ENCODE data around the gene IMPDH2. TPM values are rescaled to one million over a fixed set of nuclear protein-coding genes. Genes with fewer than 3 reads are reported as not detected.

The IMPDH2 gene
- total and polyA plus RNA-seq, 2 of the 8 experiments (the other 6 are each of a cell fraction or from before 2014, with no cell fraction given) = 374 to 409 TPM

DNA sequence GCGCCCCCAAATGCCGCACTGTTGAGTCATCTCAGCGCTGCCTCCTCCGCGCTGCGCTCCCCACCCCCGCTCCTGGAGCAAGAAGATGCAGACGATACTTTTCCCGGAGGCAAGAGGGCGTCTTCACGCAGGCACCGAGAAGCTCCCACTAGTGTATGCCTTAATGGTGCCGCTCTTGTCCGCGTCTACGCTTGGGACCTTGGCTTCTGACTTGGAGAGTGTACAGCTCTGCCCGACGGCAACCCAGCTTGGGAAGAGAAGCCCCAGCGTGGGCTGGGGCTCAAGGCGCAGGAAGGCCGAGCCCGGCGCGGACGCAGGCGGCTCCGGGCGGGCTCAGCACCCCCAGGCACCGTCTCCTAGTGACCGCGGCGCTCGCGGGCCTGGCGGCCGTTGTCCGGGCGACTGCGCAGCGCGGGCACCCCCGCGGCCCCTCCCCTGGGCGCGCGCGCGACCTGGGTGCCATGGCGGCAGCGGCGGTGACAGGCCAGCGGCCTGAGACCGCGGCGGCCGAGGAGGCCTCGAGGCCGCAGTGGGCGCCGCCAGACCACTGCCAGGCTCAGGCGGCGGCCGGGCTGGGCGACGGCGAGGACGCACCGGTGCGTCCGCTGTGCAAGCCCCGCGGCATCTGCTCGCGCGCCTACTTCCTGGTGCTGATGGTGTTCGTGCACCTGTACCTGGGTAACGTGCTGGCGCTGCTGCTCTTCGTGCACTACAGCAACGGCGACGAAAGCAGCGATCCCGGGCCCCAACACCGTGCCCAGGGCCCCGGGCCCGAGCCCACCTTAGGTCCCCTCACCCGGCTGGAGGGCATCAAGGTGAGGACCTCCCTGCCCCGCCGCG lies 39.2 kb downstream of the IMPDH2 start, which contains the start of gene P4HTM (continued):
- TF ChIP-seq, protein P1, sequence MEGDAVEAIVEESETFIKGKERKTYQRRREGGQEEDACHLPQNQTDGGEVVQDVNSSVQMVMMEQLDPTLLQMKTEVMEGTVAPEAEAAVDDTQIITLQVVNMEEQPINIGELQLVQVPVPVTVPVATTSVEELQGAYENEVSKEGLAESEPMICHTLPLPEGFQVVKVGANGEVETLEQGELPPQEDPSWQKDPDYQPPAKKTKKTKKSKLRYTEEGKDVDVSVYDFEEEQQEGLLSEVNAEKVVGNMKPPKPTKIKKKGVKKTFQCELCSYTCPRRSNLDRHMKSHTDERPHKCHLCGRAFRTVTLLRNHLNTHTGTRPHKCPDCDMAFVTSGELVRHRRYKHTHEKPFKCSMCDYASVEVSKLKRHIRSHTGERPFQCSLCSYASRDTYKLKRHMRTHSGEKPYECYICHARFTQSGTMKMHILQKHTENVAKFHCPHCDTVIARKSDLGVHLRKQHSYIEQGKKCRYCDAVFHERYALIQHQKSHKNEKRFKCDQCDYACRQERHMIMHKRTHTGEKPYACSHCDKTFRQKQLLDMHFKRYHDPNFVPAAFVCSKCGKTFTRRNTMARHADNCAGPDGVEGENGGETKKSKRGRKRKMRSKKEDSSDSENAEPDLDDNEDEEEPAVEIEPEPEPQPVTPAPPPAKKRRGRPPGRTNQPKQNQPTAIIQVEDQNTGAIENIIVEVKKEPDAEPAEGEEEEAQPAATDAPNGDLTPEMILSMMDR (IDR thresholded peaks at IDR 0.05; ENCODE audit: control extremely low read depth in 1 of 3, insufficient read depth in 1 of 3, low read depth in 1 of 3, low read length in 3 of 3) = peak in 1 of 3 experiments; percentile 40; a peak in 2 of 4 replicates
- TF ChIP-seq POLR2A (IDR thresholded peaks at IDR 0.05; ENCODE audit: control extremely low read depth in 1 of 2, low read depth in 2 of 2, low read length in 2 of 2) = peak in 1 of 2 experiments; percentile 64; a peak in 1 of 3 replicates
- TF ChIP-seq TAF7 (optimal IDR thresholded peaks at IDR 0.05; ENCODE audit: borderline replicate concordance, low read depth, low read length) = no peak
- no peak for TF ChIP-seq RXRA (IDR thresholded peaks at IDR 0.05; ENCODE audit: insufficient read depth, low read depth, low read length)
- TF ChIP-seq GABPA (IDR thresholded peaks at IDR 0.05; ENCODE audit: borderline replicate concordance, insufficient read depth, low read length) = no peak
- no peak for TF ChIP-seq KDM1A (IDR thresholded peaks at IDR 0.05; ENCODE audit: borderline replicate concordance, low read length)
- TF ChIP-seq JUND (IDR thresholded peaks at IDR 0.05; ENCODE audit: low read length) = peak; percentile 94
- no peak for TF ChIP-seq SUZ12 (IDR thresholded peaks at IDR 0.05; ENCODE audit: low read length)
- no peak for TF ChIP-seq BCL11A (IDR thresholded peaks at IDR 0.05; ENCODE audit: low read depth in 2 of 2, low read length in 2 of 2)
- no peak for TF ChIP-seq SP2 (IDR thresholded peaks at IDR 0.05; ENCODE audit: low read length)
- TF ChIP-seq, protein P2, sequence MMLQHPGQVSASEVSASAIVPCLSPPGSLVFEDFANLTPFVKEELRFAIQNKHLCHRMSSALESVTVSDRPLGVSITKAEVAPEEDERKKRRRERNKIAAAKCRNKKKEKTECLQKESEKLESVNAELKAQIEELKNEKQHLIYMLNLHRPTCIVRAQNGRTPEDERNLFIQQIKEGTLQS (IDR thresholded peaks at IDR 0.05; ENCODE audit: insufficient read depth, low read depth, low read length) = peak; percentile 52
- TF ChIP-seq JUN (IDR thresholded peaks at IDR 0.05; ENCODE audit: low read depth, low read length) = no peak
- TF ChIP-seq SAP30 (IDR thresholded peaks at IDR 0.05; ENCODE audit: insufficient read depth, insufficient replicate concordance, low read length) = no peak
- peak; percentile 24 for TF ChIP-seq ASH2L (IDR thresholded peaks at IDR 0.05; ENCODE audit: low read length)
- TF ChIP-seq NRF1 (IDR thresholded peaks at IDR 0.05; ENCODE audit: low read depth, low read length) = no peak
- no peak; the same call in 1 of the 2 replicates for TF ChIP-seq CHD2 (IDR thresholded peaks at IDR 0.05; ENCODE audit: low read length)
- peak in 1 of 2 experiments; percentile 34; a peak in 2 of 4 replicates for TF ChIP-seq SIN3A (conservative IDR thresholded peaks at IDR 0.05 in 1 of 2, IDR thresholded peaks at IDR 0.05 in 1 of 2; ENCODE audit: low read depth in 1 of 2, low read length in 2 of 2)
- TF ChIP-seq PHF8 (conservative IDR thresholded peaks at IDR 0.05; ENCODE audit: low read depth, low read length) = peak; percentile 76
- TF ChIP-seq POLR2AphosphoS5 (IDR thresholded peaks at IDR 0.05; ENCODE audit: low read depth, low read length) = peak; percentile 83
- no peak for TF ChIP-seq RAD21 (IDR thresholded peaks at IDR 0.05 in 1 of 2, conservative IDR thresholded peaks at IDR 0.05 in 1 of 2; ENCODE audit: low read depth in 2 of 2, low read length in 2 of 2)

Measured in H1 (cell line).